HepG2 (cell line): Measurements from ENCODE around the gene SERPINB7. TPM values are rescaled to one million over a fixed set of nuclear protein-coding genes. Genes with fewer than 3 reads are reported as not detected.

ENCODE experiments used
- ATAC-seq: fragments of 200-7000 bp; cut with Tn5 transposase; 3 replicates; pipeline ENCODE4 v1.9.1; 2020; ENCODE audit warnings: mild to moderate bottlenecking, moderate library complexity
- BruUV-seq: library from RNA; stranded (reverse); fragments of 400-500 nt; replicated peaks from 2 replicates; lab custom pipeline; 2021; lab: Mats Ljungman, UMichigan
- CTCF ChIA-PET: fragments of 300-600 bp; formaldehyde crosslinking; extraction: SDS; loops from one replicate; lab custom pipeline; 2021; ENCODE audit warnings: low total read pairs, inconsistent platforms, low intra/inter-chr PET ratio; lab: Yijun Ruan, JAX
- POLR2A ChIA-PET: fragments of 350-600 bp; sonication (Branson Sonifier 250); formaldehyde crosslinking; loops from one replicate; lab custom pipeline; 2020; ENCODE audit warnings: antibody characterized with exemption, inconsistent platforms; lab: Yijun Ruan, JAX
- DNase-seq: peaks from one replicate; pipeline ENCODE4 v3.0.0-alpha.2; 2015; ENCODE audit warnings: low spot score
- FAIRE-seq: peaks from 3 replicates; lab custom pipeline; 2011; peaks lifted over from hg19 to GRCh38; lab: Jason Lieb, UNC
- H2AFZ ChIP-seq: one replicate; pipeline ENCODE4 v1.6.1; 2011; ENCODE audit warnings: low read length, inconsistent platforms
- H3K27ac ChIP-seq: fragments of 300-600 bp; 3 replicates; pipeline ENCODE4 v1.8.0; 2011; ENCODE audit warnings: mixed run types, mild to moderate bottlenecking, mixed read lengths, low read length, inconsistent platforms; ENCODE audit not compliant: insufficient read depth; ENCODE audit errors: extremely low read length
- H3K27me3 ChIP-seq, 2 experiments: fragments of 200-600 bp in 1 of 2; 2 replicates in 1 of 2; 3 replicates in 1 of 2; pipeline versions ENCODE4 v1.6.0 to v1.8.0; 2011; ENCODE audit warnings: low read length in 2 of 2, mild to moderate bottlenecking in 2 of 2, moderate library complexity in 2 of 2, inconsistent platforms in 1 of 2; ENCODE audit not compliant: insufficient read depth in 2 of 2, control insufficient read depth in 1 of 2
- H3K36me3 ChIP-seq, 2 experiments: fragments of 200-600 bp in 1 of 2; replicated peaks in 1 of 2; 2 replicates in 1 of 2; 3 replicates in 1 of 2; pipeline versions ENCODE4 v1.5.1 to v1.8.0; 2011; ENCODE audit warnings: low read length in 2 of 2, inconsistent platforms in 1 of 2; ENCODE audit not compliant: insufficient read depth in 2 of 2, control insufficient read depth in 1 of 2
- H3K4me1 ChIP-seq: 2 replicates; pipeline ENCODE4 v1.5.1; 2012; ENCODE audit warnings: low read length, inconsistent platforms; ENCODE audit not compliant: insufficient read depth
- H3K4me2 ChIP-seq: 2 replicates; pipeline ENCODE4 v1.6.0; 2011; ENCODE audit warnings: low read depth, low read length, inconsistent platforms
- H3K4me3 ChIP-seq, 3 experiments: fragments of 200-600 bp in 1 of 3; sonication (generic), shearing (Covaris generic) in 1 of 3; replicated peaks in 1 of 3; 2 replicates each; pipeline ENCODE4 v1.5.1; 2011 to 2016; ENCODE audit warnings: low read length in 3 of 3, inconsistent platforms in 2 of 3, low read depth in 2 of 3, mild to moderate bottlenecking in 2 of 3, control low read depth in 1 of 3, mixed read lengths in 1 of 3; ENCODE audit not compliant: insufficient read depth in 1 of 3
- H3K79me2 ChIP-seq: one replicate; pipeline ENCODE4 v1.6.1; 2011; ENCODE audit warnings: low read length, inconsistent platforms; ENCODE audit not compliant: insufficient read depth
- H3K9ac ChIP-seq: 2 replicates; pipeline ENCODE4 v1.6.0; 2011; ENCODE audit warnings: mild to moderate bottlenecking, low read depth, low read length, inconsistent platforms; ENCODE audit not compliant: insufficient read depth
- H3K9me3 ChIP-seq: 2 replicates; pipeline ENCODE4 v1.5.1; 2012; ENCODE audit warnings: mild to moderate bottlenecking, low read length
- H4K20me1 ChIP-seq: 2 replicates; pipeline ENCODE4 v1.6.0; 2011; ENCODE audit warnings: inconsistent platforms, mild to moderate bottlenecking, low read length, moderate library complexity; ENCODE audit not compliant: insufficient read depth
- FOXA1 ChIP-seq, 2 experiments: fragments of 450-650 bp in 1 of 2; sonication (generic) in 1 of 2; formaldehyde crosslinking in 1 of 2; IDR thresholded peaks; 2 replicates each; pipeline versions ENCODE4 v1.4.0 to v1.6.1; 2016 to 2020; ENCODE audit warnings: missing genetic modification reagents in 1 of 2
- FOXJ3 ChIP-seq: sonication (generic); formaldehyde crosslinking; IDR thresholded peaks from 2 replicates; pipeline ENCODE4 v1.4.0; 2020; ENCODE audit warnings: missing genetic modification reagents, mild to moderate bottlenecking, borderline replicate concordance
- LRRFIP1 ChIP-seq: sonication (generic); formaldehyde crosslinking; conservative IDR thresholded peaks from 2 replicates; pipeline ENCODE4 v1.4.0; 2020; ENCODE audit warnings: missing genetic modification reagents
- MTF2 ChIP-seq: sonication (generic); formaldehyde crosslinking; IDR thresholded peaks from 2 replicates; pipeline ENCODE4 v1.5.0; 2020; ENCODE audit warnings: missing genetic modification reagents, borderline replicate concordance
- SNAI1 ChIP-seq: sonication (generic); formaldehyde crosslinking; IDR thresholded peaks from 2 replicates; pipeline ENCODE4 v1.5.0; 2020; ENCODE audit warnings: mild to moderate bottlenecking, missing genetic modification reagents, borderline replicate concordance
- SNAPC4 ChIP-seq: sonication (generic); formaldehyde crosslinking; IDR thresholded peaks from 2 replicates; pipeline ENCODE4 v1.4.0; 2020; ENCODE audit warnings: mild to moderate bottlenecking, missing genetic modification reagents
- SOX5 ChIP-seq: IDR thresholded peaks from 2 replicates; pipeline ENCODE4 v1.6.1; 2016; ENCODE audit warnings: borderline replicate concordance
- TFDP1 ChIP-seq: IDR thresholded peaks from 2 replicates; pipeline ENCODE4 v1.6.1; 2016; ENCODE audit warnings: missing compliant biosample characterization, missing genetic modification reagents, borderline replicate concordance
- ZNF33A ChIP-seq: sonication (generic); formaldehyde crosslinking; IDR thresholded peaks from 2 replicates; pipeline ENCODE4 v1.5.1; 2020; ENCODE audit warnings: missing genetic modification reagents, mild to moderate bottlenecking, moderate library complexity, borderline replicate concordance
- WGBS: methylation state at CpG from one replicate; pipeline ENCODE4 v1.1.6; 2017; ENCODE audit warnings: low lambda C conversion rate; 5-methylcytosine and 5-hydroxymethylcytosine counted together
- in situ Hi-C: cut with HindIII; loops from 2 replicates; pipeline ENCODE4 v1.10.0; 2017; ENCODE audit warnings: low pct_unique_long_range_greater_than_20kb; ENCODE audit not compliant: extremely low pct_ligation_motif_present
- intact Hi-C: fragments of 100-400 bp; cut with micrococcal nuclease; formaldehyde crosslinking; loops from one replicate; pipeline ENCODE4 v1.10.0; 2022; ENCODE audit not compliant: unreplicated experiment
- polyA plus RNA-seq, 8 experiments: library from polyadenylated mRNA; depleted of rRNA in 3 of 8; stranded (reverse) in 7 of 8; unstranded in 1 of 8; fragments of >200 nt; fragmentation: Illumina TruSeq in 4 of 8; extraction: Trizol in 4 of 8; gene quantifications; 2 replicates each; pipeline versions ENCODE4 v1.2.1 to v1.2.3, GENCODE V29; 2011 to 2016; ENCODE audit warnings: low read depth in 4 of 8, missing spikeins in 1 of 8, mixed read lengths in 1 of 8; ENCODE audit not compliant: insufficient read depth in 1 of 8
- total RNA-seq, 5 experiments: library from RNA; depleted of rRNA; stranded (reverse); fragments of >200 nt; fragmentation: Illumina TruSeq; extraction: Trizol; gene quantifications; 2 replicates each; pipeline ENCODE4 v1.2.3, GENCODE V29; 2016; ENCODE audit warnings: low read depth in 1 of 5

The SERPINB7 gene
- total and polyA plus RNA-seq, 2 of the 13 experiments (the other 11 are each of a cell fraction or from before 2014, with no cell fraction given), result not detected

- ChIA-PET POLR2A (no interaction called here), CTCF (no interaction called here)
- 8% methylated on average over 2 of the region's 2 CpGs for WGBS
- no peak for DNase-seq
- TF ChIP-seq LRRFIP1 (CRISPR knock-in tag) (no peak), MTF2 (no peak), FOXA1 (IDR thresholded peaks at IDR 0.05) (no peak), FOXA1 (CRISPR knock-in tag; IDR thresholded peaks at IDR 0.05) (no peak)
- Histone ChIP-seq H3K27me3 (no peaks in the 10 kb centered on the region), H3K79me2 (no peaks in the 10 kb centered on the region), H4K20me1 (no peaks in the 10 kb centered on the region), H3K36me3 (no peaks in the 10 kb centered on the region), H3K9ac (no peak overlapping the region), H3K4me3 (no peak overlapping the region), H3K4me2 (no peak overlapping the region), H3K27ac (no peak overlapping the region), H2AFZ (no peak overlapping the region), H3K9me3 (peaks cover 11% of the 10 kb centered on the region; the same call in 1 of the 2 replicates), H3K4me1 (no peaks in the 10 kb centered on the region)
- no peak for ATAC-seq
- intact Hi-C loops, result no loop called here
- FAIRE-seq, result no peak
- no TSS peak for BruUV-seq
- in situ Hi-C loops, result no loop called here
These were observed 44.6 kb downstream of the SERPINB7 start for GRCh38 chr18:63819786-63820185.

- 0% methylated on average over 1 of the region's 3 CpGs for WGBS
- Histone ChIP-seq H3K36me3 (no peaks in the 10 kb centered on the region), H3K27me3 (no peaks in the 10 kb centered on the region), H3K4me1 (no peaks in the 10 kb centered on the region), H3K4me2 (no peak overlapping the region), H3K9me3 (peaks cover 11% of the 10 kb centered on the region; the same call in 1 of the 2 replicates), H3K4me3 (no peak overlapping the region), H2AFZ (no peak overlapping the region), H4K20me1 (no peaks in the 10 kb centered on the region), H3K27ac (no peak overlapping the region), H3K79me2 (no peaks in the 10 kb centered on the region), H3K9ac (no peak overlapping the region)
- ATAC-seq (no peak), DNase-seq (no peak), FAIRE-seq (no peak)
- intact Hi-C loops, result no loop called here
- in situ Hi-C loops, result no loop called here
- POLR2A ChIA-PET, result no interaction called here
- CTCF ChIA-PET, result no interaction called here
- no TSS peak for BruUV-seq
- no peak for TF ChIP-seq FOXJ3 (CRISPR knock-in tag)
- no peak for TF ChIP-seq TFDP1 (CRISPR knock-in tag)
- no peak for TF ChIP-seq SNAI1
- TF ChIP-seq ZNF33A (CRISPR knock-in tag), result no peak
- TF ChIP-seq SOX5 (CRISPR knock-in tag), result no peak
- no peak for TF ChIP-seq SNAPC4 (CRISPR knock-in tag)
These were observed 45.5 kb downstream of the SERPINB7 start for GRCh38 chr18:63820694-63821093.
